AG09309 (cell line): Measurements from ENCODE around the gene SYT1.

Experiments used
- DNase-seq: peaks from one replicate; pipeline ENCODE4 v3.0.0-alpha.2; 2010; ENCODE audit warnings: low read depth
- H3K4me3 ChIP-seq: 2 replicates; pipeline ENCODE4 v1.5.1; 2011; ENCODE audit warnings: mild to moderate bottlenecking, low read depth, low read length, moderate library complexity; ENCODE audit not compliant: control insufficient read depth
- TF ChIP-seq, protein P1 (sequence below): IDR thresholded peaks from 2 replicates; pipeline ENCODE4 v1.5.1; 2011; ENCODE audit warnings: mild to moderate bottlenecking, low read depth, low read length, inconsistent platforms; ENCODE audit not compliant: insufficient read depth, control insufficient read depth; ENCODE audit errors: missing control alignments

The SYT1 gene

DNA sequence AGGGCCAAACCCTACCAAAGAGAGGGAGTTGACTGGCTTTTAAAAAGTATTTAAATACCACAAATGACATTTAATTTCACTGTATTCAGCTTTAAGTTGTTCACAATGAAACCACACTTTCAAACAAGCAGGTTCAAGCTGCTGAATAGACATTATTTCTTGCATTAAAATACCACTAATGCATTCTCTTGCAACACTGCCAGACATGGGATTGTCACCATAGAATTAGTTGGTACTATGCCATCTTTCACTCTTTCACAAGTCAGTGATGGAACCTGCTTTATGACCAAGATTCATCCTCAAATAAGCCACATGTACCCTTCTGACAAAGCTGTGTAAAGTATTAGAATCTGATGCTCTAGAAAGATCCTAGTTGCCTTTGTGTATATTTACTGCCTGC lies 586.8 kb downstream of the SYT1 start:
- TF ChIP-seq, protein P1, sequence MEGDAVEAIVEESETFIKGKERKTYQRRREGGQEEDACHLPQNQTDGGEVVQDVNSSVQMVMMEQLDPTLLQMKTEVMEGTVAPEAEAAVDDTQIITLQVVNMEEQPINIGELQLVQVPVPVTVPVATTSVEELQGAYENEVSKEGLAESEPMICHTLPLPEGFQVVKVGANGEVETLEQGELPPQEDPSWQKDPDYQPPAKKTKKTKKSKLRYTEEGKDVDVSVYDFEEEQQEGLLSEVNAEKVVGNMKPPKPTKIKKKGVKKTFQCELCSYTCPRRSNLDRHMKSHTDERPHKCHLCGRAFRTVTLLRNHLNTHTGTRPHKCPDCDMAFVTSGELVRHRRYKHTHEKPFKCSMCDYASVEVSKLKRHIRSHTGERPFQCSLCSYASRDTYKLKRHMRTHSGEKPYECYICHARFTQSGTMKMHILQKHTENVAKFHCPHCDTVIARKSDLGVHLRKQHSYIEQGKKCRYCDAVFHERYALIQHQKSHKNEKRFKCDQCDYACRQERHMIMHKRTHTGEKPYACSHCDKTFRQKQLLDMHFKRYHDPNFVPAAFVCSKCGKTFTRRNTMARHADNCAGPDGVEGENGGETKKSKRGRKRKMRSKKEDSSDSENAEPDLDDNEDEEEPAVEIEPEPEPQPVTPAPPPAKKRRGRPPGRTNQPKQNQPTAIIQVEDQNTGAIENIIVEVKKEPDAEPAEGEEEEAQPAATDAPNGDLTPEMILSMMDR: no peak
- H3K4me3 ChIP-seq: no peak overlapping the region
- no peak for DNase-seq

DNA sequence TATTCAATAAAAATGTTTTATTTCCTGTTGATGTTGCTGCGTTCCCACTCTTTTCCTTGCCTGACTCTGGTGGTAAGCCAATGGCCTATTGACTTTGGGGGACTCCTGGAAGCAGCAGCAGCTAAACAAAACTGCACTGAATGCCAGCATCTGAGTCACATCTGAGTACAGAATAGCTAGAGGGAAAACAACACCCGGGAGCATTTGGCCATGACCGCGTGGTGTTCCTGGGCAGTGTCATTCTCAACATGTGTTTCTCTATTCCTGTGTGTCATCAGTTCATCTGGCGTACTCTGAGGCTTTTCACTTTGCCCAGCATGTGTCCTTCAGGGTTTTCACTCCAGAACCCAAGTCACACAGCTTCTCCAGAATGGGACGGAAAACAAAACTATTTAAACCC lies 587.4 kb downstream of the SYT1 start:
- H3K4me3 ChIP-seq: no peak overlapping the region
- TF ChIP-seq, protein P1: no peak
- peak; percentile 62 for DNase-seq

DNA sequence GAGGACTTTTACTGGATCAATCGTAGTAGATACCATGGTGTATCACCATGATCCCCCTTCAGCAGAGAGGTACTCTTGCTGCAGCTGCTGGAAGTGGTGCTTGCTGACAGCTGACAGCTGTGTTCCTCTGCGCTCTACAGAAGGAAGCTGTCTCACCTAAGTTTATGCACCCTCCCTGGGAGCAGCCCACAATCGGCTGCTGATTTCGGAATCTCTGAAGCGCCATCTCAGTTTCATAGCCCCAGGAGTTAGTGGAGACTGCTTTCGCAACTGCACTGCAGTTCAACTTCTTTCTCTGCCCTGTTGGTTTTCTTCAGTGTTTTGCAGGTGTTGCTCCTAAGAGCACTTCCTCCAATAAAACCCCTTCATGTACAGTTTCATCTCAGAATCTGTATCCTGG lies 588.3 kb downstream of the SYT1 start:
- no peak for DNase-seq

DNA sequence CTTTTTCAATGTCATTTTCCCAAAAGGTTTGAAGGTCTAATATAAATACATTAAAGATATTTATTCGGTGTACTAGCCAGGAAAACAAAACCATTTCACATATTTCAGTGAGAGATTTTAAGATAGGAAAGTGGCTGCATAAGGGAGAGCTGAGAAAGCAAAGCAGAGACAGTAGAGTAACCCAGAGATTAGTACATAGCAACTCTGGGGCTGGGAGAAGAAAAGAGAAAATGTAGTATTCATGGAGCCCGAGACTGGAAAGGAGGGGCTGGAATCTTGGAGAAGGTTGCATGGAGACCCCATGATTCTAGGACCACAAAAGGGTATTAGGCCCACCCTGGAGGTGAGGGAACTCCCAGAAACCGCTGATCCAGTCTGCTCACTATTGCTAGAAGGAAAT lies 589.2 kb downstream of the SYT1 start:
- H3K4me3 ChIP-seq: no peak overlapping the region
- TF ChIP-seq, protein P1: no peak
- DNase-seq: no peak

More for the DNA sequence above, 588.3 kb downstream of the SYT1 start:
- no peak overlapping the region for H3K4me3 ChIP-seq
- TF ChIP-seq, protein P1: no peak

DNA sequence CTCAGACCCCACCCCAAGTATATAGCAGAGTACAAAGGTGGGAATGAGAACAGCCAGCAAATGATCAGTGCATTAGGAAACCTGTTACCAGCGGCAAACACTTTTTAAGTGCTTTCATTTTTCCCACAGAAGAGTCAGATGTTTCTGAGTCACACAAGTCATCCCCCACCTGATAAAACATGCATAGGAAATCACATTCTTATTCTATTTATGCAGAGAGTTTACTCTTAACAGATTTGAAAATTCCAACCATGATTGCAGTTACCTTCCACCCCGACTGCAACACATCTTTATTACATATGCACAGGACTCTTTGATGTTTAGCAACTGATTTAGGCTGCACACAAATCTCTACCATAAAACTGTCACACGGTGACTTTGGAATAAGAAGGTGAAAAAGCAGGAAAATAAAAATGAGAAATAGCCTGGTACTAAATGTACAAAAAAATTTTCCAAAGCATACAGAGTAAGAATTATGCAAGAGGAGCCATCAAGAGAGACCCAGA lies 589.8 kb downstream of the SYT1 start:
- no peak overlapping the region for H3K4me3 ChIP-seq
- DNase-seq: no peak
- TF ChIP-seq, protein P1: no peak

DNA sequence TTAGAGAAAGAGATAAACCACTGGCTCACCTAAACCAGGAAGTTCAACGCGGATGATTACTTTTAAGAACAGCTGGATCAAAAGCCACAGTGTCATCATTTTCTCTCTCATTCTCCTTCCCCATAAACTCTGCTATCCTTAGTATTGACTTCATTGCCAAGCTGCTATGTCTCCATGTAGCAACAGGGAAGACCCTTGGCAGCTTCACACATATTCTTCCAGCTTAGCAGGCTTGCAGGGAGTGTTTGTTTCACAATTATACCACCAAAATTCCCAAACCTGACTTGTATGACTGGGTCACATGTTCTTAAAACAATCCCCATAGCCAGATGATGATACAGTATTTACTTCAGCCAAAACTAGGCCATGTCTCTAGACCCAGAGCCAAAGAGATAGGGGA lies 590.7 kb downstream of the SYT1 start:
- no peak for DNase-seq

DNA sequence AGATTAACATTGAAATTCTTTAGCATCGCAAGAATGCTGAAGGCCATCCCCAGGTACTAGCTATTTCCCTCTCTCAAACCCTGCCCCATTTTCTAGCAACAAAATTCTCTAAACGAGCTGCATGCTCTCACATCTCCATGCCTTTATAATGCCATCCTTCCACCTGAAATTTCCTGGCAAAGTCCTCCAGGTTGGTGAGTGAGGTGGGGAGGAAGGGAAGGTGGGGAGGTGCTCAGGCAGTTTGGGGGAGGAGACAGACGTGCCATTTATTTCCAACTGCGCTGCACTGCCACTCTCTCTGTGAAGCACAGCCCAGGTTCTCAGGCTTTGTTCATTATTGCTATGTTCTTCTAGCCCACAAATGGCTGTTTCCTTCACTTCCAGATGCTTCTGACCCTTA lies 617.7 kb downstream of the SYT1 start:
- no peak overlapping the region for H3K4me3 ChIP-seq
- DNase-seq: no peak
- TF ChIP-seq, protein P1: no peak

More for the DNA sequence above, 590.7 kb downstream of the SYT1 start:
- TF ChIP-seq, protein P1: no peak
- no peak overlapping the region for H3K4me3 ChIP-seq
